HCEC 1CT (cell line): ENCODE measurements around the gene CTBP2.
A peak's percentile ranks its signal among the peaks of the same experiment; 100 is the strongest.

ENCODE experiments used
- DNase-seq: peaks from one replicate; pipeline ENCODE4 v3.0.0-alpha.2; 2017

The CTBP2 gene

DNA sequence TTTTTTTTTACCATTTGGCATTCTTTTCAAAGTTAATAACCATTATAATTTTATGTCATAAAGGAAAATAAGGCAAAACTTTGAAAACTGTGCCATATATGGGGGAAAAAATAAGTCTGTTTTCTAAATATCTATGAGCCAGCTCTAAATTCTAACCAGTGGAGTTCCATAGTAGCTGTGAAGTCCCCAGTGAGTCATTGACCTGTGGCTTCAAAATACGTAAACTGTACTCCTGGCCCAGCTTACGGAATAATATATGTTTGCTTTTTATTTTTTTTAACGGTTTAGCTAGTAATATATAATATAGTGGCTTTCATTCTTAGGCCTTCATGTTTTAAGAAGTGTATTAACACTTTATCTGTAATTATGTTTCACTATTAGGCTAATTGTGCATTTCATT lies 197.9 kb downstream of the CTBP2 start:
- DNase-seq = peak; percentile 44

GRCh38 chr10:124961248-124961570 lies 199.2 kb downstream of the CTBP2 start:
- peak; percentile 29 for DNase-seq

DNA sequence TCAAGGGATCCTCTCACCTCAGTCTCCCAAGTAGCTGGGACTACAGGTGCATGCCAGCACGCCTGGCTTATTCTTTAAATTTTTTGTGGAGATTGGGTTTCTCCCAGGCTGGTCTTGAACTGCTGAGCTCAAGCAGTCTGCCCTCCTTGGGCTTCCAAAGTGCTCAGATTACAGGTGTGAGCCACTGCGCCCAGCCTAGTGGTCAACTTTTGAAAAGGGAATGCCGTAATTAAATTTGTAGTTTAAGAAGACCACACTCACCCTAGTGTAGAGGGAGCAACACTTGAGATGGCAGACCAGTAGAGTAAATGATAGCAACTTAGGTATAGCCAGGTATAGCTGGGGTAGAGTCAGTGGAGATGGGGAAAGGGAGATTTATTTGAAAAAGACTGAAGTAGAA lies 200.8 kb downstream of the CTBP2 start:
- no peak for DNase-seq

DNA sequence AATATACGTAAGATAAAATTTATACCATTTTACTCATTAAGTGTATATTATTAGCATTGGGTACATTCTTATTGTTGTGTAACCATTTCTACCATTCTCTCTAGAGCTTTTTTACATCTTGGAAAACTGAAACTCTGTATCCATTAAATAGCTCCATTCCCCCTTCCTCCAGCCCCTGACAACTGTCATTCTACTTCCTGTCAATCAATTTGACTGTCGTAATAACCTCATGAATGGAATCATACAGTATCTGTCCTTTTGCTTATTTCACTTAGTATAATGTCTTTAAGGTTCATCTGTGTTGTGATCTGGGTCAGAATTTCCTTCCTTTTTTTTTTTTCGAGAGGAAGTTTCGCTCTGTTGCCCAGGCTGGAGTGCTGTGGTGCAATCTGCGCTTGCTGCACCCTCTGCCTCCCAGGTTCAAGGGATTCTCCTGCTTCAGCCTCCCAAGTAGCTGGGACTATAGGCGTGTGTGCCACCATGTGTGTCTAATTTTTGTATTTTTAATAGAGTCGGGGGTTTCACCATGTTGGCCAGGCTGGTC lies 202.9 kb downstream of the CTBP2 start:
- DNase-seq = no peak

DNA sequence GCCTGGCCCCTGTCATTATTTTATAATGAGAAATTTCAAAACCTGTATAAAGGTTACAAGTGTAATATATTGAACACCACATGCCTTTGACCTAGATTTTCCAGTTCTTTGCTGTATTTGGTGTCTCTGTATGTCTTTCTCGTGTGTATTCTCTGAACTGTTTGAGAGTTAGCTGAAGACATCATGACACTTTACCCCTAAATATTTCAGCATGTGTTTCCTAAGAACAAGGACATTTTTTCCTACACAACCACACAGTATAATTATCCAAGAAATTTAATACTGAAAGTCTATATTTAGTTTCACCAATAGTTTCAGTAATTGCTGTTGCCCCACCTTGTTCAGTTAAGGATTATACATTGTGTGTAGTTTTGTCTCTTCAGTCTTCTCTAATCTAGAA lies 203.6 kb downstream of the CTBP2 start:
- no peak for DNase-seq

DNA sequence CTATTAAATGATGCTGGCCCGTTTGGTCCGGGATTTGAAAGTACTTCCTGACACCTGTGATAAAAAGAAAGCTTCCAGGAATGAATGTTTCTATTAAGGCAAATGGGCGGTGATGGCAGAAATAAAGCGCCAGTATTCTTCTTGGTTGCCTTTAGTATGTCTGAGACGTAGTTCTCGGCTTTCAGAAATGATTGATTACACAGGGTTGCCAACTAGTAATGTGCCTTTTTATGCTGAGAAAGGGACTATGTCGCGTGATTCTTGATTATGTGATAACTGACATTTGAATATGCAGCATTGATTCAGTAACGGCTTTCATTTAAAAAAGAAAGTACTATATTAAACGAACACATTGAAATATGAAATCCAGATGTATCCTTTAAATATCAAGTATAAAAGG lies 204.5 kb downstream of the CTBP2 start:
- DNase-seq = no peak

- no peak for DNase-seq
Measured at GRCh38 chr10:124955243-124955642, 205.1 kb downstream of the CTBP2 start.

DNA sequence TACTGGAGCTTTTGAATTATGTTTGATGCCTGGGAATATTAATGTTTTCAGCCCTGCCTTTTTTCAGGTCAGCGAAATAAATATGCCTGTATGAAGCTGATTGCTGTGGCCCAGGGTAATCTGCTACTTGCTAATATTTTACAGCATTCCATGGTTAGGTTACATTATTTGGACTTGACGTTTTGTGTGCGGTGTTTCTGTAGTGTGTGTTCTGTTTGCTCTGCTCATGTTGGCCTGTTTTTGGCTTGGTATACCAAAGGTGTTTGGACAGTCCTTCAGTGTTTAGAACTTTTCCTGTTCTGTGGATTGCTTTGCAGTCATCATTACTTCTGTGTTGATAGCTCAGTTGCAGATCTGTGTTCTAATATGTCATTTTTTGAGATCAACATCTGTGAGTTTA lies 206.9 kb downstream of the CTBP2 start:
- DNase-seq = no peak

DNA sequence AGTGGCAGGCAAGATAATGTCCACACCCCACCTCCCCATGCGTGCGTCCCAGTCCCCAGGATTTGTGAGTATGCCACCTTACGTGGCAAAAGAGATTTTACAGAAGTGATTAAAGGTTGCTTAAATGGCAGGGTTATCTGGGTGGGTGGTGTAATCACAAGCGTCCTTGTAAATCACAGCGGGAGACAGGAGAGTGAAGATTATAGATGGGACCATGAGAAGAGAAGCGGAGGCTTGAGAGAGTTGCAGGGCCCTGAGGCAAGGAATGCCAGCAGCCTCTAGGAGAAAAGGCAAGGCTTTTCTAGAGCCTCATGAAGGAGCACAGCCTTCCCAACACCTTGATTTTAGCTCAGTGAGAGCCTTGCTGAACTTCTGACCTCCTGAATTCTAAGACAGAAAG lies 208.2 kb downstream of the CTBP2 start:
- no peak for DNase-seq

GRCh38 chr10:124949543-124949942 lies 210.8 kb downstream of the CTBP2 start:
- peak; percentile 54 for DNase-seq

DNA sequence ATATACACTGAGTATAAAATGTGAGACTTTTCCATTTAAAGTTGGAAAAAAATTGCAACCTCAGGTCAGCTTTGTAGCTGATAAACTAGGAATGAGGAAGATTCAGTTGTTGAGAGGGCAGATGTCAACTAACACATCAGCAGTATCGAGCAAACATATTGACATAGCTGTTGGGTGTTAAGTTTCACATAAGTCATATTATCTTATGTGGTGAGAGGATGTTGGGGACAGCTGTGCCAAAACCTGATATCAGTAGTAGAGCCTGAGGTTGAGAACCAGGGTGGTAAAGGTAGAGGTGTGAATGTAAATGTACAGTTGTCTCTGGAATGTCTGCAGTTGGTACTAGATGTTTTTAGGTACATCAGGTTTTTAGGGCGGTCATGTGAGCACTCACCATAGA lies 213.4 kb downstream of the CTBP2 start:
- DNase-seq = no peak

DNA sequence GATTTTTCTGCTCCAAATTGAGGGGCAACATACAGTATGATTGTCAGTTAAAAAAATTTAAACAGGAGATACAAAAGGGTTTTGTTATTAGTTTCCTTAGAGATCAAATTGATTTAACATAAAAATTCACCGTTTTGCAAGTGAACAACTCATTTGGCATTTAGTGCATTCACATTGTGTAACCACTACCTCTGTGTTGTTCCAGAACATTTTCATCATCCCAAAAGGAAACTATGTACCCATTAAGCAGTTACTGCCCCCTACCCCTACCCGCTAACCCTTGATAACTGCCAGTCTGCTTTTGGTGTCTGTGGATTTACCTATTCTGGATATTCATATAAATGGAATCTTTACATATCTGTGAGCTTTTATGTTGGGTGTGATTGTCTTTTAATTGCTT lies 215.4 kb downstream of the CTBP2 start:
- peak; percentile 70 for DNase-seq

GRCh38 chr10:124943301-124944092 lies 216.9 kb downstream of the CTBP2 start:
- peak; percentile 96 for DNase-seq

DNA sequence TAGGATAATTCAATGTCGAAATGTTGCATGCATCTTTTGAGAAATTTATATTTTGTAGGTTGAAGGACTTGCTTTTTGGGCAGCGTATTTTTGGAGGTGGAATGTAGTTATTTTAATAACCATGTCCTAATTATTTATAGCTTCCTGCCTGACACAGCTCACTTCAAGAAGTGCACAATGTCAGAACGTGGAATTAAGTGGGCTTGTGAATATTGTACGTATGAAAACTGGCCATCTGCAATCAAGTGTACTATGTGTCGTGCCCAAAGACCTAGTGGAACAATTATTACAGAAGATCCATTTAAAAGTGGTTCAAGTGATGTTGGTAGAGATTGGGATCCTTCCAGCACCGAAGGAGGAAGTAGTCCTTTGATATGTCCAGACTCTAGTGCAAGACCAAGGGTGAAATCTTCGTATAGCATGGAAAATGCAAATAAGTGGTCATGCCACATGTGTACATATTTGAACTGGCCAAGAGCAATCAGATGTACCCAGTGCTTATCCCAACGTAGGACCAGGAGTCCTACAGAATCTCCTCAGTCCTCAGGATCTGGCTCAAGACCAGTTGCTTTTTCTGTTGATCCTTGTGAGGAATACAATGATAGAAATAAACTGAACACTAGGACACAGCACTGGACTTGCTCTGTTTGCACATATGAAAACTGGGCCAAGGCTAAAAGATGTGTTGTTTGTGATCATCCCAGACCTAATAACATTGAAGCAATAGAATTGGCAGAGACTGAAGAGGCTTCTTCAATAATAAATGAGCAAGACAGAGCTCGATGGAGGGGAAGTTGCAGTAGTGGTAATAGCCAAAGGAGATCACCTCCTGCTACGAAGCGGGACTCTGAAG lies 217.8 kb downstream of the CTBP2 start:
- DNase-seq = no peak

- DNase-seq = no peak
Measured at GRCh38 chr10:124941823-124942222, 218.5 kb downstream of the CTBP2 start, which contains the start of gene ZRANB1. Gene ZRANB1, plus strand, starts transcription at chr10:124942123. Its CDS starts 371 bp downstream, at chr10:124942494.

GRCh38 chr10:124939290-124939689 lies 221.1 kb downstream of the CTBP2 start:
- no peak for DNase-seq

DNA sequence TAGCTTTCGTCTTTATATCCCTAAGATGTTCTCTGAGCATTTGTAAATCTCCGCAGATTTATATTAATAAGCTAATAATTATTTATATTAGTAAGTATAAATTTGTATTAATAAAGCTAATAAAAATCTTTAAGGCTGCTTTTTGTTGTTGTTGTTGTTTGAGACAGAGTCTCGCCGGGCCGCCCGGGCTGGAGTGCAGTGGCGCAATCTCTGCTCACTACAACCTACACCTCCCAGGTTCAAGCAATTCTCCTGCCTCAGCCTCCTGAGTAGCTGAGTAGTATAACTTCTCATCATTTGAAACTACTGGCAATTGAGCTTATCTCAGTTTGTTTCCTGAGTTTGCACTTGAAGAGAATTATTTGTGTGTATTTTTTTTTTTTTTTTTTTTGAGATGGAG lies 223.6 kb downstream of the CTBP2 start:
- no peak for DNase-seq

GRCh38 chr10:124935946-124936345 lies 224.4 kb downstream of the CTBP2 start:
- DNase-seq = peak; percentile 56
